Measurements from ENCODE around the gene CD302. TPM values are rescaled to one million over a fixed set of nuclear protein-coding genes. Genes with fewer than 3 reads are reported as not detected.
"Not testable (repeated sequence)": the region's sequence is repeated elsewhere in the genome, so short reads cannot be mapped to it uniquely, and the experiment has no call there.

Gene CD302
- total and polyA plus RNA-seq, 8 donors: 7.0 to 18.4 (median 12.0) TPM

DNA sequence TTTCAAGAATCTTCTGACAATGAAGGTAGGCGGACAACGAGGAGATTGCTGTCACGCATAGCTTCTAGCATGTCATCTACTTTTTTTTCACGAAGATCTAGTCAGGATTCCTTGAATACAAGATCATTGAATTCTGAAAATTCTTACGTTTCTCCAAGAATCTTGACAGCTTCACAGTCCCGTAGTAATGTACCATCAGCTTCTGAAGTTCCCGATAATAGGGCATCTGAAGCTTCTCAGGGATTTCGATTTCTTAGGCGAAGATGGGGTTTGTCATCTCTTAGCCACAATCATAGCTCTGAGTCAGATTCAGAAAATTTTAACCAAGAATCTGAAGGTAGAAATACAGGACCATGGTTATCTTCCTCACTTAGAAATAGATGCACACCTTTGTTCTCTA is 49.9 kb downstream of the CD302 start:
- FAIRE-seq (no peak), ATAC-seq (no peak), DNase-seq (no peak)
- no peak overlapping the region for H3K4me3 ChIP-seq
- H3K9me3 ChIP-seq: no peaks in the 10 kb centered on the region
- WGBS, 2 donors: 95 to 97% methylated on average over 9 of the region's 9 CpGs
- TF ChIP-seq, protein P1, sequence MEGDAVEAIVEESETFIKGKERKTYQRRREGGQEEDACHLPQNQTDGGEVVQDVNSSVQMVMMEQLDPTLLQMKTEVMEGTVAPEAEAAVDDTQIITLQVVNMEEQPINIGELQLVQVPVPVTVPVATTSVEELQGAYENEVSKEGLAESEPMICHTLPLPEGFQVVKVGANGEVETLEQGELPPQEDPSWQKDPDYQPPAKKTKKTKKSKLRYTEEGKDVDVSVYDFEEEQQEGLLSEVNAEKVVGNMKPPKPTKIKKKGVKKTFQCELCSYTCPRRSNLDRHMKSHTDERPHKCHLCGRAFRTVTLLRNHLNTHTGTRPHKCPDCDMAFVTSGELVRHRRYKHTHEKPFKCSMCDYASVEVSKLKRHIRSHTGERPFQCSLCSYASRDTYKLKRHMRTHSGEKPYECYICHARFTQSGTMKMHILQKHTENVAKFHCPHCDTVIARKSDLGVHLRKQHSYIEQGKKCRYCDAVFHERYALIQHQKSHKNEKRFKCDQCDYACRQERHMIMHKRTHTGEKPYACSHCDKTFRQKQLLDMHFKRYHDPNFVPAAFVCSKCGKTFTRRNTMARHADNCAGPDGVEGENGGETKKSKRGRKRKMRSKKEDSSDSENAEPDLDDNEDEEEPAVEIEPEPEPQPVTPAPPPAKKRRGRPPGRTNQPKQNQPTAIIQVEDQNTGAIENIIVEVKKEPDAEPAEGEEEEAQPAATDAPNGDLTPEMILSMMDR (IDR thresholded peaks at IDR 0.05): no peak
- peaks cover 2 to 29% (median 13%) of the 10 kb centered on the region in 3 donors for H3K36me3 ChIP-seq
- H3K27ac ChIP-seq: no peak overlapping the region
- H3K27me3 ChIP-seq: no peaks in the 10 kb centered on the region
- intact Hi-C loops (cut with DNase I): no loop called here
- no peaks in the 10 kb centered on the region for H3K4me1 ChIP-seq

GRCh38 chr2:159745237-159745636 is 52.8 kb downstream of the CD302 start:
- FAIRE-seq; H3K4me3 ChIP-seq; ATAC-seq; H3K9me3 ChIP-seq; H3K27me3 ChIP-seq; H3K4me1 ChIP-seq; intact Hi-C loops (cut with DNase I); DNase-seq; H3K27ac ChIP-seq: not testable (repeated sequence)
- H3K36me3 ChIP-seq: peaks cover 2 to 21% (median 13%) of the 10 kb centered on the region in 3 donors
- 88 to 96% methylated on average over 11 of the region's 11 CpGs for WGBS, 2 donors

DNA sequence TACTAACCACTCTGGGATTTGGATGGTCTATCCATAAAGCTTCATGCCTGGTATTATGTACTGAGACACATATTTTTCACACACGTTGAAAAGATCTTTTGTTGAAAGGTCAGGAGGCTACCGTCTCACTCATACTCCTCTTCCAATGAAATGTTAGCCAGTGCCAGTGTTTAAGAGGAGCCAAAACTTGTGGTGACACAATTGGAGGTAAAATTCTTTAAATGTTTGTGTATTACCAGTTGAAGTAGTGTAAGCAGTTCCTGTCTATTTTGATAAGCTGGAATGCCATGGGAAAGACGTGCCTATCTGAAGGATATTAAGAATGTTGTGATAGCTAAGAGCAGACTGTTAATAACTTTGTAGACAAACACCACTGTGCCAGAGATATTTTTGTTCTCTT is 53.6 kb downstream of the CD302 start:
- peak in 2 of 4 donors; percentile 54 to 70 for ATAC-seq
- no peak overlapping the region for H3K4me3 ChIP-seq
- TF ChIP-seq, protein P1 (IDR thresholded peaks at IDR 0.05): no peak
- no peaks in the 10 kb centered on the region for H3K4me1 ChIP-seq
- H3K27me3 ChIP-seq: no peaks in the 10 kb centered on the region
- no peak overlapping the region for H3K27ac ChIP-seq
- WGBS, 2 donors: 36 to 42% methylated on average over 3 of the region's 3 CpGs
- intact Hi-C loops (cut with DNase I): no loop called here
- FAIRE-seq: no peak
- DNase-seq: no peak
- H3K9me3 ChIP-seq: no peaks in the 10 kb centered on the region
- H3K36me3 ChIP-seq: peaks cover 2 to 15% (median 13%) of the 10 kb centered on the region in 3 donors

- peaks cover 2 to 20% (median 3%) of the 10 kb centered on the region in 3 donors for H3K36me3 ChIP-seq
These were observed 55.2 kb downstream of the CD302 start for GRCh38 chr2:159742846-159743245.

DNA sequence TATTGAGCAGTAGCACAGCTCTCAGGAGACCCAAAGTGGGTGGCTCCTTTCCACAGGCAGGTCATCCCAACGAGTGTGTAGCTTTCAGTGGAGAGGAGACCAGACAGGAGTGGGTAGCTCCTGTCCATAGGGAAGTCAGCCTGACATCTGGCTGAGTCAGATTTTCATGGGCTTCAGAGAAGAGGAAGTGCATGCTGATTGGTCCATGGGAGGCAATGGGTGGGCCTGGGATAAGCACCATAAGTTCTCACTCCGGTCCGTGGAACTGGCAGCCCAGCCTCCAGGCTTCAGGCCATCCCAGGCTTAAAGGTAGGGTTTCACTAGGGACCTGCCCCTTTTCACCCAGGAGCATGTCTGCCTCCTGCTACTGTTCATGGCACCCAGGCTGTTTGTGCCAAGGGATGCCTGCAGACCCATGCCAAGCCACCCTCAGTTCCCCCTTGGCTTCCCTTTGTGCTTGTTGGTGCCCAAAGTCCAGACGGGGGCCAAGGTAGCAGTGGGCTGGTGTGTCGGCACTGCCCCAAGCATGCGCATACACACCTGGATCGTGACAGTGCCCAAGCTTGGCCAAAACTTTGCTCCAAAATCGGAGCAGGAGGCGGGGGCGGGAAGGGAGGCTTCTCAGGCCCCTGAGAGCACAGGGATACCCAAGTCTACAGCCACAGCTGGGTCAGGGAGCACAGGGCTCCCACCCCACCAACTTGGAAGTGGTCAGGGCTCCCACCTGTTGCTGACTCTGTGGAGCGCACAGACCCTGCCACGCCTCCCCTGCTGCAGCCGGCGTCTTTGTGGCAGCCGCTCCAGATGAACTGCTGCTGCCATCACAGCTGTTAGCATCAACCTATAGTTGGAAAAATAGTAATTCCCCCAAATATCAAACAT is 59.3 kb downstream of the CD302 start:
- ATAC-seq (peak in 2 of 4 donors; percentile 23 to 38), DNase-seq (no peak), FAIRE-seq (no peak)
- no peaks in the 10 kb centered on the region for H3K27me3 ChIP-seq
- no peaks in the 10 kb centered on the region for H3K9me3 ChIP-seq
- no peaks in the 10 kb centered on the region for H3K4me1 ChIP-seq
- no peak overlapping the region for H3K27ac ChIP-seq
- no peak overlapping the region for H3K4me3 ChIP-seq
- H3K36me3 ChIP-seq: peaks cover 0 to 29% (median 0%) of the 10 kb centered on the region in 3 donors
- intact Hi-C loops (cut with DNase I): no loop called here
- TF ChIP-seq, protein P1 (IDR thresholded peaks at IDR 0.05): no peak
- WGBS, 2 donors: 94% methylated on average over 15 of the region's 15 CpGs

More at GRCh38 chr2:159742846-159743245, 55.2 kb downstream of the CD302 start:
- DNase-seq: no peak
- H3K9me3 ChIP-seq: no peaks in the 10 kb centered on the region
- no peaks in the 10 kb centered on the region for H3K27me3 ChIP-seq
- FAIRE-seq: no peak
- no peak overlapping the region for H3K27ac ChIP-seq
- H3K4me1 ChIP-seq: no peaks in the 10 kb centered on the region
- TF ChIP-seq, protein P1 (IDR thresholded peaks at IDR 0.05): no peak
- H3K4me3 ChIP-seq: no peak overlapping the region
- intact Hi-C loops (cut with DNase I): no loop called here
- WGBS, 2 donors: 93 to 97% methylated on average over 6 of the region's 6 CpGs
- ATAC-seq: no peak

Data from pancreas (tissue), 10 donors.